Breast epithelium (tissue), 3 donors: Measurements from ENCODE around the gene LATS1.

Experiments used
- CTCF ChIP-seq, 3 donors: fragments of 450-650 bp; IDR thresholded peaks; one replicate each; pipeline ENCODE4 v1.5.1; 2016 to 2017; ENCODE audit warnings: antibody characterized with exemption in 3 of 3, mild to moderate bottlenecking in 3 of 3, moderate library complexity in 3 of 3
- POLR2AphosphoS5 ChIP-seq, 3 donors: sonication (generic); formaldehyde crosslinking; IDR thresholded peaks; one replicate each; pipeline ENCODE4 v1.6.1; 2017; ENCODE audit warnings: antibody characterized with exemption in 3 of 3

- TF ChIP-seq CTCF (IDR thresholded peaks at IDR 0.05) (no peak), POLR2AphosphoS5 (IDR thresholded peaks at IDR 0.05) (no peak)
Observed at GRCh38 chr6:149711711-149712110, 6.2 kb downstream of the LATS1 start.
